K562 (cell line): Measurements from ENCODE around the gene PROK1. TPM values are rescaled to one million over a fixed set of nuclear protein-coding genes. Genes with fewer than 3 reads are reported as not detected.
A peak's percentile ranks its signal among the peaks of the same experiment; 100 is the strongest.

Experiments used
- ATAC-seq: fragments of 200-7000 bp; cut with Tn5 transposase; 3 replicates; pipeline ENCODE4 v1.9.1; 2020; ENCODE audit warnings: moderate library complexity
- BruUV-seq: library from RNA; stranded (reverse); fragments of 400-500 nt; replicated peaks from 2 replicates; lab custom pipeline; 2021; lab: Mats Ljungman, UMichigan
- CTCF ChIA-PET: fragments of 300-600 bp; formaldehyde crosslinking; extraction: SDS; loops from one replicate; lab custom pipeline; 2021; ENCODE audit warnings: low intra/inter-chr PET ratio; lab: Yijun Ruan, JAX
- POLR2A ChIA-PET: fragments of 300-600, 350-650 bp; sonication (Branson Sonifier 250); formaldehyde crosslinking; extraction: SDS; loops from one replicate; lab custom pipeline; 2021; ENCODE audit warnings: antibody characterized with exemption, inconsistent platforms; lab: Yijun Ruan, JAX
- DNase-seq, 4 experiments: peaks; one replicate each; pipeline versions ENCODE4 v3.0.0 to v3.0.0-alpha.2; 2011 to 2018; ENCODE audit warnings: low spot score in 3 of 4, mixed read lengths in 3 of 4; ENCODE audit errors: extremely low read depth in 1 of 4
- FAIRE-seq: peaks from 2 replicates; lab custom pipeline; 2011; peaks lifted over from hg19 to GRCh38; lab: Jason Lieb, UNC
- H2AFZ ChIP-seq: 2 replicates; pipeline ENCODE4 v1.6.0; 2011; ENCODE audit warnings: low read depth, low read length, control low read depth, inconsistent platforms
- H3K27ac ChIP-seq: fragments of 200-600 bp; 3 replicates; pipeline ENCODE4 v1.8.0; 2011; ENCODE audit warnings: low read depth, mild to moderate bottlenecking, control low read depth, inconsistent platforms, low read length, moderate library complexity, mixed read lengths; ENCODE audit errors: extremely low read depth
- H3K27me3 ChIP-seq, 2 experiments: fragments of 300-600 bp in 1 of 2; 2 replicates in 1 of 2; 3 replicates in 1 of 2; pipeline versions ENCODE4 v1.6.0 to v1.8.0; 2011; ENCODE audit warnings: inconsistent platforms in 2 of 2, low read length in 2 of 2, mild to moderate bottlenecking in 1 of 2, mixed read lengths in 1 of 2, moderate library complexity in 1 of 2; ENCODE audit not compliant: control insufficient read depth in 2 of 2, insufficient read depth in 2 of 2
- H3K36me3 ChIP-seq: fragments of 300-600 bp; 3 replicates; pipeline ENCODE4 v1.8.0; 2011; ENCODE audit warnings: mild to moderate bottlenecking, low read length, inconsistent platforms; ENCODE audit not compliant: control insufficient read depth, insufficient read depth
- H3K4me1 ChIP-seq, 2 experiments: fragments of 200-600 bp in 1 of 2; replicated peaks in 1 of 2; 2 replicates in 1 of 2; 3 replicates in 1 of 2; pipeline versions ENCODE4 v1.5.1 to v1.8.0; 2011; ENCODE audit warnings: inconsistent platforms in 2 of 2, low read length in 2 of 2, mild to moderate bottlenecking in 1 of 2, mixed read lengths in 1 of 2, moderate library complexity in 1 of 2; ENCODE audit not compliant: control insufficient read depth in 2 of 2, insufficient read depth in 2 of 2
- H3K4me2 ChIP-seq: 2 replicates; pipeline ENCODE4 v1.6.1; 2011; ENCODE audit warnings: low read length, control low read depth, inconsistent platforms, mixed read lengths; ENCODE audit not compliant: insufficient read depth
- H3K4me3 ChIP-seq: fragments of 200-600 bp; sonication (generic), shearing (Covaris generic); 2 replicates; pipeline ENCODE4 v1.5.1; 2016; ENCODE audit warnings: control low read depth, inconsistent platforms
- H3K79me2 ChIP-seq: fragments of 200-600 bp; 3 replicates; pipeline ENCODE4 v1.8.0; 2011; ENCODE audit warnings: low read length, inconsistent platforms; ENCODE audit not compliant: control insufficient read depth, insufficient read depth
- H3K9ac ChIP-seq, 2 experiments: 2 replicates each; pipeline versions ENCODE4 v1.6.0 to v1.6.1; 2011; ENCODE audit warnings: low read depth in 2 of 2, low read length in 2 of 2, control low read depth in 1 of 2, inconsistent platforms in 1 of 2, mild to moderate bottlenecking in 1 of 2, mixed read lengths in 1 of 2; ENCODE audit not compliant: insufficient read depth in 1 of 2
- H3K9me1 ChIP-seq: one replicate; pipeline ENCODE4 v1.6.0; 2011; ENCODE audit warnings: inconsistent platforms, mild to moderate bottlenecking, low read length, moderate library complexity; ENCODE audit not compliant: control insufficient read depth, insufficient read depth
- H3K9me3 ChIP-seq: replicated peaks from 2 replicates; pipeline ENCODE4 v1.5.1; 2011; ENCODE audit warnings: low read depth, low read length, inconsistent platforms; ENCODE audit not compliant: control insufficient read depth, insufficient read depth
- H4K20me1 ChIP-seq: replicated peaks from 2 replicates; pipeline ENCODE4 v1.6.1; 2011; ENCODE audit warnings: low read length, inconsistent platforms, mixed read lengths; ENCODE audit not compliant: control insufficient read depth, insufficient read depth
- ARID2 ChIP-seq: fragments of 450-650 bp; IDR thresholded peaks from 2 replicates; pipeline ENCODE4 v1.6.1; 2017; ENCODE audit warnings: antibody characterized with exemption, mild to moderate bottlenecking
- BRCA1 ChIP-seq, 2 experiments: fragments of 450-650 bp in 1 of 2; sonication (generic) in 1 of 2; formaldehyde crosslinking in 1 of 2; IDR thresholded peaks; 2 replicates each; pipeline versions ENCODE4 v1.5.0 to v1.6.1; 2017 to 2020; ENCODE audit warnings: mild to moderate bottlenecking in 1 of 2, missing genetic modification reagents in 1 of 2
- CBFA2T2 ChIP-seq: fragments of 450-650 bp; conservative IDR thresholded peaks from 2 replicates; pipeline ENCODE4 v1.6.1; 2017; ENCODE audit warnings: mild to moderate bottlenecking
- CBFA2T3 ChIP-seq: fragments of 450-650 bp; IDR thresholded peaks from 2 replicates; pipeline ENCODE4 v1.6.1; 2017
- ETV1 ChIP-seq: fragments of 450-650 bp; conservative IDR thresholded peaks from 2 replicates; pipeline ENCODE4 v1.6.1; 2016; ENCODE audit warnings: missing genetic modification characterization, control low read depth, low read depth, missing compliant biosample characterization
- FOXA1 ChIP-seq: fragments of 450-650 bp; IDR thresholded peaks from 2 replicates; pipeline ENCODE4 v1.6.1; 2016; ENCODE audit warnings: mild to moderate bottlenecking, borderline replicate concordance
- GABPB2 ChIP-seq: fragments of 250-450 bp; sonication (Bioruptor Pico); conservative IDR thresholded peaks from 2 replicates; pipeline ENCODE4 v1.5.1; 2021; ENCODE audit warnings: mild to moderate bottlenecking
- GATA2 ChIP-seq: sonication (generic); formaldehyde crosslinking; IDR thresholded peaks from 2 replicates; pipeline ENCODE4 v1.4.0; 2020; ENCODE audit warnings: mild to moderate bottlenecking, missing genetic modification reagents
- HMG20A ChIP-seq: fragments of 450-650 bp; formaldehyde crosslinking; conservative IDR thresholded peaks from 2 replicates; pipeline ENCODE4 v1.4.0; 2020; ENCODE audit warnings: mild to moderate bottlenecking, mixed read lengths
- KDM4B ChIP-seq, 2 experiments: fragments of 450-650 bp in 1 of 2; sonication (generic) in 1 of 2; IDR thresholded peaks; 2 replicates each; pipeline ENCODE4 v1.6.1; 2016 to 2017; ENCODE audit warnings: borderline replicate concordance in 2 of 2, antibody characterized with exemption in 1 of 2, low read depth in 1 of 2, mild to moderate bottlenecking in 1 of 2
- LEF1 ChIP-seq: fragments of 450-650 bp; IDR thresholded peaks from 2 replicates; pipeline ENCODE4 v1.6.1; 2016; ENCODE audit warnings: mild to moderate bottlenecking
- PYGO2 ChIP-seq: fragments of 450-650 bp; IDR thresholded peaks from 2 replicates; pipeline ENCODE4 v1.6.1; 2016; ENCODE audit warnings: mild to moderate bottlenecking, missing genetic modification characterization, moderate library complexity, missing compliant biosample characterization
- SRF ChIP-seq, 2 experiments: fragments of 250-450, 450-650 bp in 1 of 2; sonication (Bioruptor Pico) in 1 of 2; sonication (generic) in 1 of 2; formaldehyde crosslinking; IDR thresholded peaks; 2 replicates each; pipeline versions ENCODE4 v1.5.0 to v1.5.1; 2020 to 2022; ENCODE audit warnings: mild to moderate bottlenecking in 1 of 2, missing genetic modification reagents in 1 of 2
- STAT5A ChIP-seq: IDR thresholded peaks from 2 replicates; pipeline ENCODE4 v1.6.1; 2012; ENCODE audit warnings: low read length, inconsistent platforms, borderline replicate concordance
- TAL1 ChIP-seq: fragments of 450-650 bp; IDR thresholded peaks from 2 replicates; pipeline ENCODE4 v1.6.1; 2016; ENCODE audit warnings: mild to moderate bottlenecking
- whole genome bisulfite sequencing: fragments of 100-300 bp; shearing (Covaris generic); methylation state at CpG from one replicate; pipeline ENCODE4 v1.1.6; 2016; ENCODE audit warnings: low coverage, mixed read lengths; ENCODE audit not compliant: insufficient coverage; ENCODE audit errors: missing lambda C conversion rate; 5-methylcytosine and 5-hydroxymethylcytosine counted together
- in situ Hi-C: fragments of 300-500 bp; cut with MboI; formaldehyde crosslinking; loops from 4 replicates; pipeline ENCODE4 v1.15.0; 2018; ENCODE audit warnings: inconsistent platforms, mixed read lengths
- intact Hi-C: fragments of 100-400 bp; cut with micrococcal nuclease; formaldehyde crosslinking; loops from 2 replicates; pipeline ENCODE4 v1.14.2; 2022
- polyA plus RNA-seq, 8 experiments: library from polyadenylated mRNA; depleted of rRNA in 4 of 8; stranded (reverse) in 5 of 8; unstranded in 3 of 8; fragments of >200 nt; fragmentation: Nextera tagmentation in 2 of 8; fragmentation: Illumina TruSeq in 1 of 8; extraction: Ambion mirVana in 2 of 8; extraction: Trizol in 1 of 8; gene quantifications; 2 replicates each; pipeline versions ENCODE4 v1.2.1 to v1.2.3, GENCODE V29; 2011 to 2014; ENCODE audit warnings: inconsistent platforms in 1 of 8, missing spikeins in 1 of 8
- total RNA-seq, 7 experiments: library from RNA; depleted of rRNA in 6 of 7; stranded (reverse); fragments of >200 nt in 6 of 7; fragmentation: Illumina TruSeq in 2 of 7; extraction: Trizol in 2 of 7; gene quantifications; 2 replicates each; pipeline versions ENCODE4 v1.2.1 to v1.2.3, GENCODE V29; 2011 to 2021; ENCODE audit warnings: low replicate concordance in 1 of 7
- TF ChIP-seq, protein P1 (sequence below), 3 experiments: IDR thresholded peaks in 2 of 3; conservative IDR thresholded peaks in 1 of 3; 2 replicates each; pipeline ENCODE4 v1.5.1; 2011 to 2012; ENCODE audit warnings: low read length in 3 of 3, mild to moderate bottlenecking in 3 of 3, control low read depth in 2 of 3, improper control_type of control experiment in 1 of 3, inconsistent platforms in 1 of 3, low read depth in 1 of 3, mixed read lengths in 1 of 3, moderate library complexity in 1 of 3; ENCODE audit not compliant: insufficient read depth in 2 of 3
- TF ChIP-seq, protein P2 (sequence below): fragments of 250-450 bp; sonication (Bioruptor Pico); IDR thresholded peaks from 2 replicates; pipeline ENCODE4 v1.4.0; 2020; ENCODE audit warnings: mild to moderate bottlenecking
- TF ChIP-seq, protein P3 (sequence below): sonication (generic); formaldehyde crosslinking; IDR thresholded peaks from 2 replicates; pipeline ENCODE4 v1.8.1; 2023; ENCODE audit warnings: mild to moderate bottlenecking, missing genetic modification reagents

The PROK1 gene
- total and polyA plus RNA-seq, 9 of the 15 experiments (the other 6 are each of a cell fraction or from before 2014, with no cell fraction given), result 0.15 TPM; not detected in 8

DNA sequence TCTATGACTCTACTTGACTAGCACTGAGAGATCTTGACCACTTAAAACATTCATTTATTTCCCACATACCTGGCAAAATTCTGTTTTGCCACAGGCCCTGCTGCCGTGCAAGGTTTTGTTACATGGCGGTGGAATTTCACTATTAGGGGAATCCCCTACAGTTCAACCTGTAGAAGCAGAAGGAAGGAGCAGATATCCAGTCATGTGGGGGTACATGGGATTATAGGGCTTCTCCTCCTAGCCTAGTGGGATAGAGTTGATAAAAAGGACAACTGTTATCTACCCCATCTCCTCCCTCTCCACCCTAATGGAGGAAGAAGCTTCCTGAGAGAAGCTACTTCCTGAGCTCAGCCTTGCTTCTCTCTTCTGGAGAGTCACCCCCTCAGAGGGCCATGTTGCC lies 17.7 kb upstream of the PROK1 start:
- no peaks in the 10 kb centered on the region for H3K9me1 ChIP-seq
- no peaks in the 10 kb centered on the region for H3K36me3 ChIP-seq
- intact Hi-C loops (loop anchor here (1.0 kb wide), 1 partner anchor 21 kb away; no protein-coding TSS in a partner anchor), in situ Hi-C loops (no loop called here)
- H2AFZ ChIP-seq, result no peak overlapping the region
- WGBS, result 11% methylated on average over 2 of the region's 2 CpGs
- H3K4me3 ChIP-seq, result no peak overlapping the region
- H3K79me2 ChIP-seq, result no peaks in the 10 kb centered on the region
- H3K4me1 ChIP-seq, result peaks cover 10 to 23% of the 10 kb centered on the region in 2 experiments; a peak in 4 of 5 replicates
- H3K9ac ChIP-seq, result no peak overlapping the region
- CTCF ChIA-PET, result interaction anchor here (0.7 kb wide), 1 partner anchor 9 kb away, joined by 3 read pairs; no protein-coding TSS in a partner anchor
- POLR2A ChIA-PET, result interaction anchor here (0.5 to 1.5 kb wide), 9 partner anchors 10 to 516 kb away, joined by 3 to 9 read pairs (median 4); no protein-coding TSS in a partner anchor
- DNase-seq (peak; percentile 38 to 55 (median 42)), ATAC-seq (peak; percentile 5; the same call in 2 of the 3 replicates), FAIRE-seq (peak; percentile 35)
- peak overlapping the region; percentile 27 for H3K4me2 ChIP-seq
- no peak overlapping the region for H3K27ac ChIP-seq
- peaks cover 35 to 64% of the 10 kb centered on the region in 2 experiments for H3K27me3 ChIP-seq
- no peaks in the 10 kb centered on the region for H3K9me3 ChIP-seq
- 0 out of 2 replicates have a peak, but pooled peaks cover 3% of the 10 kb centered on the region for H4K20me1 ChIP-seq
- BruUV-seq, result no TSS peak
- TF ChIP-seq CBFA2T3, result peak; percentile 69
- no peak for TF ChIP-seq GABPB2
- TF ChIP-seq HMG20A (CRISPR knock-in tag), result no peak
- no peak for TF ChIP-seq STAT5A
- TF ChIP-seq KDM4B (IDR thresholded peaks at IDR 0.05; ENCODE audit: borderline replicate concordance in 2 of 2, low read depth in 1 of 2), result no peak
- peak; percentile 53; the same call in 1 of the 2 replicates for TF ChIP-seq GATA2 (CRISPR knock-in tag)
- TF ChIP-seq, protein P1, sequence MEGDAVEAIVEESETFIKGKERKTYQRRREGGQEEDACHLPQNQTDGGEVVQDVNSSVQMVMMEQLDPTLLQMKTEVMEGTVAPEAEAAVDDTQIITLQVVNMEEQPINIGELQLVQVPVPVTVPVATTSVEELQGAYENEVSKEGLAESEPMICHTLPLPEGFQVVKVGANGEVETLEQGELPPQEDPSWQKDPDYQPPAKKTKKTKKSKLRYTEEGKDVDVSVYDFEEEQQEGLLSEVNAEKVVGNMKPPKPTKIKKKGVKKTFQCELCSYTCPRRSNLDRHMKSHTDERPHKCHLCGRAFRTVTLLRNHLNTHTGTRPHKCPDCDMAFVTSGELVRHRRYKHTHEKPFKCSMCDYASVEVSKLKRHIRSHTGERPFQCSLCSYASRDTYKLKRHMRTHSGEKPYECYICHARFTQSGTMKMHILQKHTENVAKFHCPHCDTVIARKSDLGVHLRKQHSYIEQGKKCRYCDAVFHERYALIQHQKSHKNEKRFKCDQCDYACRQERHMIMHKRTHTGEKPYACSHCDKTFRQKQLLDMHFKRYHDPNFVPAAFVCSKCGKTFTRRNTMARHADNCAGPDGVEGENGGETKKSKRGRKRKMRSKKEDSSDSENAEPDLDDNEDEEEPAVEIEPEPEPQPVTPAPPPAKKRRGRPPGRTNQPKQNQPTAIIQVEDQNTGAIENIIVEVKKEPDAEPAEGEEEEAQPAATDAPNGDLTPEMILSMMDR (IDR thresholded peaks at IDR 0.05 in 2 of 3, conservative IDR thresholded peaks at IDR 0.05 in 1 of 3; ENCODE audit: insufficient read depth in 2 of 3, low read depth in 1 of 3, low read length in 3 of 3), result no peak
- TF ChIP-seq, protein P2, sequence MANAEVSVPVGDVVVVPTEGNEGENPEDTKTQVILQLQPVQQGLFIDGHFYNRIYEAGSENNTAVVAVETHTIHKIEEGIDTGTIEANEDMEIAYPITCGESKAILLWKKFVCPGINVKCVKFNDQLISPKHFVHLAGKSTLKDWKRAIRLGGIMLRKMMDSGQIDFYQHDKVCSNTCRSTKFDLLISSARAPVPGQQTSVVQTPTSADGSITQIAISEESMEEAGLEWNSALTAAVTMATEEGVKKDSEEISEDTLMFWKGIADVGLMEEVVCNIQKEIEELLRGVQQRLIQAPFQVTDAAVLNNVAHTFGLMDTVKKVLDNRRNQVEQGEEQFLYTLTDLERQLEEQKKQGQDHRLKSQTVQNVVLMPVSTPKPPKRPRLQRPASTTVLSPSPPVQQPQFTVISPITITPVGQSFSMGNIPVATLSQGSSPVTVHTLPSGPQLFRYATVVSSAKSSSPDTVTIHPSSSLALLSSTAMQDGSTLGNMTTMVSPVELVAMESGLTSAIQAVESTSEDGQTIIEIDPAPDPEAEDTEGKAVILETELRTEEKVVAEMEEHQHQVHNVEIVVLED (CRISPR knock-in tag), result no peak
- no peak for TF ChIP-seq BRCA1 (IDR thresholded peaks at IDR 0.05)
- TF ChIP-seq BRCA1 (CRISPR knock-in tag; IDR thresholded peaks at IDR 0.05), result no peak
- peak; percentile 54 for TF ChIP-seq CBFA2T2
- TF ChIP-seq PYGO2, result no peak
- TF ChIP-seq, protein P3, sequence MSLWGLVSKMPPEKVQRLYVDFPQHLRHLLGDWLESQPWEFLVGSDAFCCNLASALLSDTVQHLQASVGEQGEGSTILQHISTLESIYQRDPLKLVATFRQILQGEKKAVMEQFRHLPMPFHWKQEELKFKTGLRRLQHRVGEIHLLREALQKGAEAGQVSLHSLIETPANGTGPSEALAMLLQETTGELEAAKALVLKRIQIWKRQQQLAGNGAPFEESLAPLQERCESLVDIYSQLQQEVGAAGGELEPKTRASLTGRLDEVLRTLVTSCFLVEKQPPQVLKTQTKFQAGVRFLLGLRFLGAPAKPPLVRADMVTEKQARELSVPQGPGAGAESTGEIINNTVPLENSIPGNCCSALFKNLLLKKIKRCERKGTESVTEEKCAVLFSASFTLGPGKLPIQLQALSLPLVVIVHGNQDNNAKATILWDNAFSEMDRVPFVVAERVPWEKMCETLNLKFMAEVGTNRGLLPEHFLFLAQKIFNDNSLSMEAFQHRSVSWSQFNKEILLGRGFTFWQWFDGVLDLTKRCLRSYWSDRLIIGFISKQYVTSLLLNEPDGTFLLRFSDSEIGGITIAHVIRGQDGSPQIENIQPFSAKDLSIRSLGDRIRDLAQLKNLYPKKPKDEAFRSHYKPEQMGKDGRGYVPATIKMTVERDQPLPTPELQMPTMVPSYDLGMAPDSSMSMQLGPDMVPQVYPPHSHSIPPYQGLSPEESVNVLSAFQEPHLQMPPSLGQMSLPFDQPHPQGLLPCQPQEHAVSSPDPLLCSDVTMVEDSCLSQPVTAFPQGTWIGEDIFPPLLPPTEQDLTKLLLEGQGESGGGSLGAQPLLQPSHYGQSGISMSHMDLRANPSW, result no peak
- no peak for TF ChIP-seq FOXA1
- TF ChIP-seq ARID2, result no peak
- TF ChIP-seq ETV1 (tag), result 0 out of 2 replicates have a peak, but pooled peaks have one; percentile 36
- peak; percentile 47 for TF ChIP-seq TAL1
- no peak for TF ChIP-seq LEF1
- TF ChIP-seq SRF (CRISPR knock-in tag; IDR thresholded peaks at IDR 0.05), result no peak
